Measurements from ENCODE around the gene SH3GL2. TPM values are rescaled to one million over a fixed set of nuclear protein-coding genes. Genes with fewer than 3 reads are reported as not detected.

SH3GL2 gene
- total RNA-seq, 3 donors from 2014 or later (not counting 1 experiment from before 2014, with no cell fraction given), result not detected

DNA sequence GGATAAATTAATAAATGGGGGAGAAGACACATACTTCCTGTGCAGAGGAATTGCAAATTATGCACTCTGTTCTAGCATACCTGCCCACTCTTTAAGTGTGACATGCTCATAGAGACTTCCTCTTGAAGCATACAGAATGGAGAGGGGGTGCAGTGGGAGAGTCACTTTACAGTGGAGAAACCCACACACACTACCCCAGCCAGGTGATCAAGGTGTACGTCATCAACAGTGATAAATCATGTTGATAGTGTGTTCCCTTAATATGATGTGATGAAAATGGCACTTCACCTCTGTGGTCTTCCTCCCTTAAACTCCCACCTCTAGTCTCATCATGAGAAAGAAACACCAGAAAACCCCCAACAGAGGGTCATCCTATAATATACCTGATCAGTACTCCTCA lies 110.0 kb downstream of the SH3GL2 start:
- Mint-ChIP-seq H3K4me1 (no peaks in the 10 kb centered on the region), H3K27ac (no peak overlapping the region), H3K36me3 (no peaks in the 10 kb centered on the region), H3K4me3 (no peak overlapping the region), H3K27me3 (ENCODE audit: low read depth in 2 of 2) (no peaks in the 10 kb centered on the region), H3K9me3 (peaks cover 10 to 19% of the 10 kb centered on the region in 2 donors)
- no peak overlapping the region for H3K27ac ChIP-seq (ENCODE audit: low read length)
- intact Hi-C loops (cut with micrococcal nuclease), result no loop called here
- WGBS (ENCODE audit: insufficient coverage), result no CpG with 5 or more reads among the region's 1 CpG
- no peaks in the 10 kb centered on the region for H3K9me3 ChIP-seq (ENCODE audit: control insufficient read depth, insufficient read depth, low read length)
- no peak overlapping the region for H3K4me3 ChIP-seq (ENCODE audit: low read length)
- H3K36me3 ChIP-seq (ENCODE audit: control insufficient read depth, insufficient read depth, low read length), result no peaks in the 10 kb centered on the region
- ATAC-seq, result no peak
- no peaks in the 10 kb centered on the region for H3K27me3 ChIP-seq (ENCODE audit: control insufficient read depth, insufficient read depth, low read length)
- H3K4me1 ChIP-seq (ENCODE audit: control insufficient read depth, insufficient read depth, low read length), result no peaks in the 10 kb centered on the region
- TF ChIP-seq, protein P1, sequence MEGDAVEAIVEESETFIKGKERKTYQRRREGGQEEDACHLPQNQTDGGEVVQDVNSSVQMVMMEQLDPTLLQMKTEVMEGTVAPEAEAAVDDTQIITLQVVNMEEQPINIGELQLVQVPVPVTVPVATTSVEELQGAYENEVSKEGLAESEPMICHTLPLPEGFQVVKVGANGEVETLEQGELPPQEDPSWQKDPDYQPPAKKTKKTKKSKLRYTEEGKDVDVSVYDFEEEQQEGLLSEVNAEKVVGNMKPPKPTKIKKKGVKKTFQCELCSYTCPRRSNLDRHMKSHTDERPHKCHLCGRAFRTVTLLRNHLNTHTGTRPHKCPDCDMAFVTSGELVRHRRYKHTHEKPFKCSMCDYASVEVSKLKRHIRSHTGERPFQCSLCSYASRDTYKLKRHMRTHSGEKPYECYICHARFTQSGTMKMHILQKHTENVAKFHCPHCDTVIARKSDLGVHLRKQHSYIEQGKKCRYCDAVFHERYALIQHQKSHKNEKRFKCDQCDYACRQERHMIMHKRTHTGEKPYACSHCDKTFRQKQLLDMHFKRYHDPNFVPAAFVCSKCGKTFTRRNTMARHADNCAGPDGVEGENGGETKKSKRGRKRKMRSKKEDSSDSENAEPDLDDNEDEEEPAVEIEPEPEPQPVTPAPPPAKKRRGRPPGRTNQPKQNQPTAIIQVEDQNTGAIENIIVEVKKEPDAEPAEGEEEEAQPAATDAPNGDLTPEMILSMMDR (IDR thresholded peaks at IDR 0.05), result no peak
- DNase-seq, result no peak

DNA sequence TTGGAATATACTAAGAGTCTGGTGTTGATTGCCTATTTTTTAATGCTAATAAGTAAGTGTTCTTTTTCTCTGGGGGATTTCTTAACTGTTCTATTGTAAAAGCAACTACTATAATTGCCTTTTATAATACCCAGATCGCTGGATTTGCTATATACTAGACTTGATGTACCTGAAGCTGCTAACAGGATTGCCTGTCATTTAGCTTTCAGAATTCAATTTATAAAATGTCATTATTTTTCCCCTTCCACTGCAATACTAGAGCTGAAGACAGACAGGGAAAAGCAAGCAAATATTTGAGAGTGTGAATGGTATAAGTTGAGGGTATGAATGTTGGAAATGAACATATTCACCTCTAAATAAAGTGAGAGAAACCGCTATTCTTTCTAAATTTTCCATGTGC lies 115.5 kb downstream of the SH3GL2 start:
- no peaks in the 10 kb centered on the region for H3K36me3 Mint-ChIP-seq
- H3K4me3 Mint-ChIP-seq, result no peak overlapping the region
- Histone ChIP-seq H3K4me1 (ENCODE audit: control insufficient read depth, insufficient read depth, low read length) (no peaks in the 10 kb centered on the region), H3K27ac (ENCODE audit: low read length) (no peak overlapping the region), H3K9me3 (ENCODE audit: control insufficient read depth, insufficient read depth, low read length) (no peaks in the 10 kb centered on the region), H3K27me3 (ENCODE audit: control insufficient read depth, insufficient read depth, low read length) (no peaks in the 10 kb centered on the region), H3K4me3 (ENCODE audit: low read length) (no peak overlapping the region), H3K36me3 (ENCODE audit: control insufficient read depth, insufficient read depth, low read length) (no peaks in the 10 kb centered on the region)
- TF ChIP-seq, protein P1 (IDR thresholded peaks at IDR 0.05), result no peak
- H3K9me3 Mint-ChIP-seq, result peaks cover 4 to 9% of the 10 kb centered on the region in 2 donors
- H3K27me3 Mint-ChIP-seq (ENCODE audit: low read depth in 2 of 2), result no peaks in the 10 kb centered on the region
- DNase-seq (no peak), ATAC-seq (no peak)
- H3K4me1 Mint-ChIP-seq, result no peaks in the 10 kb centered on the region
- no peak overlapping the region for H3K27ac Mint-ChIP-seq
- intact Hi-C loops (cut with micrococcal nuclease), result no loop called here
- WGBS (ENCODE audit: insufficient coverage), result 67% methylated on average over 1 of the region's 2 CpGs

DNA sequence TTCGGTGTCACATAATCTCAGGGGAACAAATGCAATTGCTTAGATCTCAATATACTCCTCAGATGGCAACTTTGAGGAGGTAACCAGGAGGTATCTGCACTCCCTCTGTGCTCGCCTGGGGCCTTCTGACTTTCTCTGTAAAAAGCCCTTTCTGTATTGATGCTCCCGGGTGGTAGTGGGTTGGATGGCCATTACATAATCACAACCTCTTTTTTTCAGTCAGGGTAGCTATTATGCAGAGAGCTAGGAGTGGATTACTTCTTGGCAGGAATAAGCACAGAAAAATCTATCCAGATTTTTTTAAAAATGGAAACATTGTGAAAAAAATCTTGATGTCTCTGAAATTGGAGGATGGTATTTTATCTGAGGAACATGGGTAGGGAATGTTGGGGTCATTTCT lies 116.6 kb downstream of the SH3GL2 start:
- Mint-ChIP-seq H3K9me3 (peaks cover 2 to 4% of the 10 kb centered on the region in 2 donors), H3K27ac (no peak overlapping the region), H3K4me3 (no peak overlapping the region), H3K27me3 (ENCODE audit: low read depth in 2 of 2) (no peaks in the 10 kb centered on the region), H3K36me3 (no peaks in the 10 kb centered on the region), H3K4me1 (no peaks in the 10 kb centered on the region)
- no peaks in the 10 kb centered on the region for H3K36me3 ChIP-seq (ENCODE audit: control insufficient read depth, insufficient read depth, low read length)
- TF ChIP-seq, protein P1 (IDR thresholded peaks at IDR 0.05), result no peak
- H3K4me3 ChIP-seq (ENCODE audit: low read length), result no peak overlapping the region
- no peaks in the 10 kb centered on the region for H3K4me1 ChIP-seq (ENCODE audit: control insufficient read depth, insufficient read depth, low read length)
- no peaks in the 10 kb centered on the region for H3K9me3 ChIP-seq (ENCODE audit: control insufficient read depth, insufficient read depth, low read length)
- no peak overlapping the region for H3K27ac ChIP-seq (ENCODE audit: low read length)
- 92% methylated on average over 3 of the region's 3 CpGs for WGBS (ENCODE audit: insufficient coverage)
- H3K27me3 ChIP-seq (ENCODE audit: control insufficient read depth, insufficient read depth, low read length), result no peaks in the 10 kb centered on the region
- ATAC-seq (no peak), DNase-seq (no peak)
- intact Hi-C loops (cut with micrococcal nuclease), result no loop called here

DNA sequence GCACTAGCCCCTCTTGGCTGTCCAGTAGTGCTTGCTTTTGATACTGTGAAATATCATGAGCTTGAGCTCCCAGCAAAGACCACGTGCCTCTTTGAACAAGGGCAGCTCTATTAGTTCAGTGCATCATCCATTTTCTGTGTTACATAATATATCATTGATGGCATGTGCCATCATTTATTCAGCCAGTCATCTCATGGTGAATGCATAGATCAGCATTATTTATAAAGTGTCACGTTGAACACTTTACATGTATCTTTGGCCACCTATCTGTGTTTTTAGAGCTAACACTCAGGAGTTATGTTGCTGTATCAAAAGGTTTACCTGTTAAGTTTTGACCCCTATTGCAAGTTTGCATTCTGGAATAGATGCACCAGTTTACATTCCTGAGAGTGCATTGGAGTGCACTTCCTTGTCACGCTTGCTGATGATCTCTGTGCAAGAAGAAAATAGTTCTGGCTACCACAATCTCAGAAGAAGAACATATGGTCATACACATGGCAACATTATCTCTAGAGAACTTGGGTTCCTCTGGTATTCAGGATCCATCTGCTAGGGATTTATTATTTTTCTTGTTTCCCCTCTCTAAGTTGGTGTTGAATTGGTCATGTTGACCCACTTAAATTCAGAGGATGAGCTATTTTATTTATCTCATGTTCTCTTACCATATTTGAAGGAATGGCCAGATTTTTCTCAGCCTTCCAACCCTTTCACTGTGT lies 120.9 kb downstream of the SH3GL2 start:
- H3K36me3 ChIP-seq (ENCODE audit: control insufficient read depth, insufficient read depth, low read length), result no peaks in the 10 kb centered on the region
- H3K27me3 ChIP-seq (ENCODE audit: control insufficient read depth, insufficient read depth, low read length), result no peaks in the 10 kb centered on the region
- DNase-seq (no peak), ATAC-seq (no peak)
- H3K27ac Mint-ChIP-seq, result no peak overlapping the region
- H3K4me1 ChIP-seq (ENCODE audit: control insufficient read depth, insufficient read depth, low read length), result no peaks in the 10 kb centered on the region
- no peak overlapping the region for H3K4me3 Mint-ChIP-seq
- no peaks in the 10 kb centered on the region for H3K36me3 Mint-ChIP-seq
- H3K27me3 Mint-ChIP-seq (ENCODE audit: low read depth in 2 of 2), result no peaks in the 10 kb centered on the region
- H3K27ac ChIP-seq (ENCODE audit: low read length), result no peak overlapping the region
- peaks cover 5 to 7% of the 10 kb centered on the region in 2 donors for H3K9me3 Mint-ChIP-seq
- H3K4me3 ChIP-seq (ENCODE audit: low read length), result no peak overlapping the region
- TF ChIP-seq, protein P1 (IDR thresholded peaks at IDR 0.05), result no peak
- no peaks in the 10 kb centered on the region for H3K9me3 ChIP-seq (ENCODE audit: control insufficient read depth, insufficient read depth, low read length)
- no peaks in the 10 kb centered on the region for H3K4me1 Mint-ChIP-seq
- intact Hi-C loops (cut with micrococcal nuclease), result no loop called here
- 81% methylated on average over 3 of the region's 3 CpGs for WGBS (ENCODE audit: insufficient coverage)

All from natural killer cell (primary cell).